Activated effector memory CD4-positive, alpha-beta T cell treated with Interleukin-2 at 50 U/mL for 16 hours (primary cell): Measurements from ENCODE around the gene GRM5.
"Not testable (repeated sequence)": the region's sequence is repeated elsewhere in the genome, so short reads cannot be mapped to it uniquely, and the experiment has no call there.

Experiments
- DNase-seq: peaks from one replicate; pipeline ENCODE4 v3.0.0-alpha.2; 2020

GRM5 gene

GRCh38 chr11:88535266-88535665, 530.5 kb downstream of the GRM5 start:
- DNase-seq: no peak

- not testable (repeated sequence) for DNase-seq
These were observed 531.1 kb downstream of the GRM5 start for GRCh38 chr11:88534706-88535105.

GRCh38 chr11:88534185-88534584, 531.6 kb downstream of the GRM5 start:
- DNase-seq: no peak

GRCh38 chr11:88533001-88533400, 532.8 kb downstream of the GRM5 start:
- no peak for DNase-seq

- no peak for DNase-seq
These were observed 534.0 kb downstream of the GRM5 start for GRCh38 chr11:88531831-88532230.

GRCh38 chr11:88529426-88529825, 536.4 kb downstream of the GRM5 start:
- DNase-seq: no peak

- DNase-seq: no peak
These were observed 542.3 kb downstream of the GRM5 start for GRCh38 chr11:88523386-88524071.

GRCh38 chr11:88522624-88523385, 543.0 kb downstream of the GRM5 start:
- no peak for DNase-seq

- no peak for DNase-seq
These were observed 544.0 kb downstream of the GRM5 start for GRCh38 chr11:88521799-88522201.

GRCh38 chr11:88521399-88521798, 544.4 kb downstream of the GRM5 start:
- DNase-seq: no peak

GRCh38 chr11:88520391-88520790, 545.4 kb downstream of the GRM5 start:
- DNase-seq: no peak

GRCh38 chr11:88515002-88515401, 550.8 kb downstream of the GRM5 start:
- DNase-seq: no peak

GRCh38 chr11:88511006-88511405, 554.8 kb downstream of the GRM5 start:
- no peak for DNase-seq

- DNase-seq: no peak
These were observed 556.8 kb downstream of the GRM5 start for GRCh38 chr11:88508759-88509581.

GRCh38 chr11:88508418-88508758, 557.4 kb downstream of the GRM5 start:
- no peak for DNase-seq

- no peak for DNase-seq
These were observed 557.9 kb downstream of the GRM5 start for GRCh38 chr11:88507771-88508417.

- DNase-seq: no peak
These were observed 564.2 kb downstream of the GRM5 start for GRCh38 chr11:88501541-88501940.

- no peak for DNase-seq
These were observed 569.9 kb downstream of the GRM5 start for GRCh38 chr11:88495836-88496235.

- no peak for DNase-seq
These were observed 570.9 kb downstream of the GRM5 start for GRCh38 chr11:88494848-88495247.

GRCh38 chr11:88491674-88492073, 574.1 kb downstream of the GRM5 start:
- no peak for DNase-seq

GRCh38 chr11:88489030-88489429, 576.8 kb downstream of the GRM5 start:
- no peak for DNase-seq

- no peak for DNase-seq
These were observed 578.1 kb downstream of the GRM5 start for GRCh38 chr11:88487646-88488045.
